ENCODE data around the gene PATJ. TPM values are rescaled to one million over a fixed set of nuclear protein-coding genes. Genes with fewer than 3 reads are reported as not detected.

PATJ gene
- polyA plus RNA-seq, 1 donor from 2014 or later = 7.8 TPM

- TF ChIP-seq EZH2 (IDR thresholded peaks at IDR 0.05; ENCODE audit: borderline replicate concordance, insufficient read depth, low read length, poor library complexity, severe bottlenecking) (no peak), POLR2AphosphoS5 (IDR thresholded peaks at IDR 0.05) (no peak), SMC3 (conservative IDR thresholded peaks at IDR 0.05; ENCODE audit: poor library complexity) (no peak), MXI1 (conservative IDR thresholded peaks at IDR 0.05; ENCODE audit: poor library complexity, severe bottlenecking) (no peak), TAF1 (IDR thresholded peaks at IDR 0.05; ENCODE audit: low read depth) (no peak), REST (IDR thresholded peaks at IDR 0.05; ENCODE audit: borderline replicate concordance) (no peak), RAD21 (conservative IDR thresholded peaks at IDR 0.05) (no peak), EP300 (conservative IDR thresholded peaks at IDR 0.05; ENCODE audit: poor library complexity, severe bottlenecking) (no peak)
- Histone ChIP-seq H3K4me3 (ENCODE audit: low read length) (no peak overlapping the region), H3F3A (ENCODE audit: insufficient read depth, low read length, poor library complexity, severe bottlenecking) (no peaks in the 10 kb centered on the region), H3K4me2 (ENCODE audit: low read length) (no peak overlapping the region), H3K27me3 (ENCODE audit: insufficient read depth, low read depth, low read length) (no peaks in the 10 kb centered on the region), H3K27ac (ENCODE audit: low read length) (no peak overlapping the region), H3K36me3 (ENCODE audit: insufficient read depth, low read length) (no peaks in the 10 kb centered on the region), H2AFZ (ENCODE audit: low read depth, low read length) (no peak overlapping the region), H3K79me2 (replicated peaks; ENCODE audit: insufficient read depth, low read length) (no peaks in the 10 kb centered on the region), H3K9me2 (ENCODE audit: insufficient read depth, low read length) (no peaks in the 10 kb centered on the region), H3K9me3 (ENCODE audit: low read length) (no peaks in the 10 kb centered on the region), H4K20me1 (ENCODE audit: insufficient read depth) (no peaks in the 10 kb centered on the region), H3K9ac (ENCODE audit: low read length) (no peak overlapping the region)
Measured at GRCh38 chr1:61819421-61819820, 77.1 kb downstream of the PATJ start.

- H3K4me2 ChIP-seq (ENCODE audit: low read length) = no peak overlapping the region
- H3K9me3 ChIP-seq (ENCODE audit: low read length) = no peaks in the 10 kb centered on the region
- no peaks in the 10 kb centered on the region for H3K27me3 ChIP-seq (ENCODE audit: insufficient read depth, low read depth, low read length)
- no peaks in the 10 kb centered on the region for H3F3A ChIP-seq (ENCODE audit: insufficient read depth, low read length, poor library complexity, severe bottlenecking)
- no peak for TF ChIP-seq EZH2 (IDR thresholded peaks at IDR 0.05; ENCODE audit: borderline replicate concordance, insufficient read depth, low read length, poor library complexity, severe bottlenecking)
- no peak for TF ChIP-seq CTCF (IDR thresholded peaks at IDR 0.05; ENCODE audit: poor library complexity, severe bottlenecking)
- TF ChIP-seq SMC3 (conservative IDR thresholded peaks at IDR 0.05; ENCODE audit: poor library complexity) = no peak
- TF ChIP-seq RAD21 (conservative IDR thresholded peaks at IDR 0.05) = no peak
- no peak for TF ChIP-seq MXI1 (conservative IDR thresholded peaks at IDR 0.05; ENCODE audit: poor library complexity, severe bottlenecking)
- no peak for TF ChIP-seq REST (IDR thresholded peaks at IDR 0.05; ENCODE audit: borderline replicate concordance)
- no peak for TF ChIP-seq EP300 (conservative IDR thresholded peaks at IDR 0.05; ENCODE audit: poor library complexity, severe bottlenecking)
- no peak for TF ChIP-seq TAF1 (IDR thresholded peaks at IDR 0.05; ENCODE audit: low read depth)
- TF ChIP-seq POLR2AphosphoS5 (IDR thresholded peaks at IDR 0.05) = no peak
- H2AFZ ChIP-seq (ENCODE audit: low read depth, low read length) = no peak overlapping the region
- no peak overlapping the region for H3K9ac ChIP-seq (ENCODE audit: low read length)
- no peak overlapping the region for H3K4me3 ChIP-seq (ENCODE audit: low read length)
- no peaks in the 10 kb centered on the region for H3K79me2 ChIP-seq (replicated peaks; ENCODE audit: insufficient read depth, low read length)
- no peaks in the 10 kb centered on the region for H3K9me2 ChIP-seq (ENCODE audit: insufficient read depth, low read length)
- H4K20me1 ChIP-seq (ENCODE audit: insufficient read depth) = no peaks in the 10 kb centered on the region
- H3K27ac ChIP-seq (ENCODE audit: low read length) = no peak overlapping the region
- no peaks in the 10 kb centered on the region for H3K36me3 ChIP-seq (ENCODE audit: insufficient read depth, low read length)
Measured at GRCh38 chr1:61825393-61825792, 83.1 kb downstream of the PATJ start.

All from neural cell (in vitro differentiated cells).